ENCODE data around the gene SLC5A2. TPM values are rescaled to one million over a fixed set of nuclear protein-coding genes. Genes with fewer than 3 reads are reported as not detected.
A peak's percentile ranks its signal among the peaks of the same experiment; 100 is the strongest.

SLC5A2 gene
- total RNA-seq, 2 donors from 2014 or later, result 0.55 to 0.62 TPM

DNA sequence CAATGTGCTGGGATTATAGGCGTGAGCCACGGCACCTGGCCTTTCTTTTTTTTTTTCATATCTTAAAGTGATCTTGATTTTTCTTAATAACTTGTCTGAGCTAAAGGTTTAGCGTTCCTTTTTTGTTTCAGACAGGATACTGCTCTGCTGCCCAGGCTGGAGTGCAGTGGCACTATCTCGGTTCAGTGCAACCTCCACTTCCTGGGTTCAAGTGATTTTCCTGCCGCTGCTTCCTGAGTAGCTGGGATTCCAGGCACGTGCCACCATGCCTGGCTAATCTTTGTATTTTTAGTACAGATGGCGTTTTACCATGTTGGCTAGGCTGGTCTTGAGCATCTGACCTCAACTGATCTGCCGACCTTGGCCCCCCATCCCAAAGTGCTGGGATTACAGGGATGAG, 21.2 kb downstream of the SLC5A2 start:
- no peaks in the 10 kb centered on the region for H3K9me3 ChIP-seq
- 82% methylated on average over 8 of the region's 8 CpGs for WGBS
- intact Hi-C loops (cut with DNase I), result loop anchor here (10.0 kb wide), 1 partner anchor 371 kb away; the partner anchor contains the start of gene ZNF267

GRCh38 chr16:31505483-31505882, 22.6 kb downstream of the SLC5A2 start:
- Histone ChIP-seq H3K36me3 (no peaks in the 10 kb centered on the region), H3K4me3 (no peak overlapping the region), H3K27ac (no peak overlapping the region), H3K4me1 (replicated peaks) (peaks cover 8% of the 10 kb centered on the region), H3K27me3 (replicated peaks; ENCODE audit: insufficient read depth) (no peaks in the 10 kb centered on the region), H3K9me3 (no peaks in the 10 kb centered on the region)
- intact Hi-C loops (cut with DNase I), result loop anchor here (5.0 to 10.0 kb wide), 2 partner anchors 197 to 369 kb away; partner anchors contain the start of gene ZNF267
- TF ChIP-seq, protein P1, sequence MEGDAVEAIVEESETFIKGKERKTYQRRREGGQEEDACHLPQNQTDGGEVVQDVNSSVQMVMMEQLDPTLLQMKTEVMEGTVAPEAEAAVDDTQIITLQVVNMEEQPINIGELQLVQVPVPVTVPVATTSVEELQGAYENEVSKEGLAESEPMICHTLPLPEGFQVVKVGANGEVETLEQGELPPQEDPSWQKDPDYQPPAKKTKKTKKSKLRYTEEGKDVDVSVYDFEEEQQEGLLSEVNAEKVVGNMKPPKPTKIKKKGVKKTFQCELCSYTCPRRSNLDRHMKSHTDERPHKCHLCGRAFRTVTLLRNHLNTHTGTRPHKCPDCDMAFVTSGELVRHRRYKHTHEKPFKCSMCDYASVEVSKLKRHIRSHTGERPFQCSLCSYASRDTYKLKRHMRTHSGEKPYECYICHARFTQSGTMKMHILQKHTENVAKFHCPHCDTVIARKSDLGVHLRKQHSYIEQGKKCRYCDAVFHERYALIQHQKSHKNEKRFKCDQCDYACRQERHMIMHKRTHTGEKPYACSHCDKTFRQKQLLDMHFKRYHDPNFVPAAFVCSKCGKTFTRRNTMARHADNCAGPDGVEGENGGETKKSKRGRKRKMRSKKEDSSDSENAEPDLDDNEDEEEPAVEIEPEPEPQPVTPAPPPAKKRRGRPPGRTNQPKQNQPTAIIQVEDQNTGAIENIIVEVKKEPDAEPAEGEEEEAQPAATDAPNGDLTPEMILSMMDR (IDR thresholded peaks at IDR 0.05), result no peak
- TF ChIP-seq POLR2A (IDR thresholded peaks at IDR 0.05) (no peak), POLR2AphosphoS5 (IDR thresholded peaks at IDR 0.05) (no peak)
- 76% methylated on average over 4 of the region's 4 CpGs for WGBS
- DNase-seq (ENCODE audit: low spot score), result no peak

More for the DNA sequence above, 21.2 kb downstream of the SLC5A2 start:
- peaks cover 0 to 3% of the 10 kb centered on the region in 2 donors for H3K36me3 ChIP-seq
- TF ChIP-seq POLR2A (IDR thresholded peaks at IDR 0.05) (no peak), POLR2AphosphoS5 (IDR thresholded peaks at IDR 0.05) (no peak)
- TF ChIP-seq, protein P1 (IDR thresholded peaks at IDR 0.05), result no peak
- no peak for DNase-seq (ENCODE audit: low spot score)
- no peak overlapping the region for H3K4me3 ChIP-seq
- no peaks in the 10 kb centered on the region for H3K27me3 ChIP-seq (replicated peaks; ENCODE audit: insufficient read depth)
- peaks cover 8% of the 10 kb centered on the region for H3K4me1 ChIP-seq (replicated peaks)
- H3K27ac ChIP-seq, result no peak overlapping the region

GRCh38 chr16:31507617-31507928, 24.6 kb downstream of the SLC5A2 start:
- Histone ChIP-seq H3K27me3 (replicated peaks; ENCODE audit: insufficient read depth) (no peaks in the 10 kb centered on the region), H3K36me3 (no peaks in the 10 kb centered on the region), H3K9me3 (no peaks in the 10 kb centered on the region), H3K4me3 (peak overlapping the region; percentile 89 to 92), H3K4me1 (replicated peaks) (peaks cover 8% of the 10 kb centered on the region), H3K27ac (peak overlapping the region; percentile 82 to 88)
- TF ChIP-seq POLR2AphosphoS5 (IDR thresholded peaks at IDR 0.05) (no peak), POLR2A (IDR thresholded peaks at IDR 0.05) (no peak)
- no peak for DNase-seq (ENCODE audit: low spot score)
- intact Hi-C loops (cut with DNase I), result loop anchor here (5.0 to 10.0 kb wide), 2 partner anchors 195 to 367 kb away; partner anchors contain the start of gene ZNF267
- 2% methylated on average over 11 of the region's 12 CpGs for WGBS

DNA sequence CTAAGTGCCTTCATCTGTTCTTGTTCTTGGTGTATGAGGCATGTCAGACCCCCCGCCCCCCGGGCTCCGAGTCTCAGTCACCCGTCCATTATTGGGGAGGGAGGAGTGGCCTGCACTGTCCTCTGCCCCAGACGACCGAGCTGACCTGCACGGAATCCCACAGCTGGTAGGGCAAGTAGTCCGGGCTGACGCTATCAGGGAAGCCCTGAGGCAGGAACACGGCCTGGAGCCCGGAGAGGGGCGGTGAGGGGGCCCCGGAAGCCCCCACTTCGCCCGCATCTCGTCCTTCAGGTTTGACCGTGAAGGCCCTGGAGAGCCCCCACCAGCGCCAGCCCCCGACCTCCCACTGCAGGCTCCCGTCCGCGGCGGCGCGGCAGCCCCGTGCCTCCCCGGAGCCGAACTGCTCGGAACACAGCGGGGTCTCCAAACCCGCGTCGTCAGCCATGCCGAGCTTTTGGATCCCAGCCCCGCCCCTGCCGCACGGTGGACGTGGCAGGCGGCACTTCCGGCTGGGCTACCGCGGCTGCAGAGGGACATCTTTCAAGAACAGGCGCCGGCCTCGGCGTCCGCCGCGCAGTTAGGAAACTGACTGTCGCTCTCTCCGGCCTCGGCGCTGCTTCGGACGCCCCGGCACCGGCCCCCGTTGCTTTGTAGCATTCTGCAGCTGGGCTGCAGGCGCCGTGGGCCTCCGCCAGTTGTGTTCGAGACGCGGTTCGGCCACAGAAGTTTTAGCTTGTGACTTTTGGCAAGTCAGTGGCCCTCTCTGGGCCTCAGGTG, 25.2 kb downstream of the SLC5A2 start, which contains the start of gene RUSF1:
TSS of gene RUSF1 (minus strand) at position 463 of the 777 bp plus-strand sequence. CDS start at position 445, 18 bp downstream.
- Histone ChIP-seq H3K27me3 (replicated peaks; ENCODE audit: insufficient read depth) (no peaks in the 10 kb centered on the region), H3K36me3 (no peaks in the 10 kb centered on the region), H3K9me3 (no peaks in the 10 kb centered on the region), H3K4me1 (replicated peaks) (peaks cover 8% of the 10 kb centered on the region), H3K27ac (peak within 1 kb of the TSS; percentile 82 to 88), H3K4me3 (peak within 1 kb of the TSS; percentile 89 to 92)
- TF ChIP-seq, protein P1 (IDR thresholded peaks at IDR 0.05), result peak in 2 of 4 experiments; percentile 6 to 28
- TF ChIP-seq POLR2A (IDR thresholded peaks at IDR 0.05) (peak; percentile 85), POLR2AphosphoS5 (IDR thresholded peaks at IDR 0.05) (peak; percentile 96)
- DNase-seq (ENCODE audit: low spot score), result peak; percentile 91
- under 1% methylated on average over 45 of the region's 65 CpGs for WGBS
- intact Hi-C loops (cut with DNase I), result loop anchor here (5.0 to 10.0 kb wide), 2 partner anchors 194 to 367 kb away; partner anchors contain the start of gene ZNF267

- no peaks in the 10 kb centered on the region for H3K36me3 ChIP-seq
- H3K4me3 ChIP-seq, result peak overlapping the region; percentile 89 to 92
- WGBS, result 13% methylated on average over 6 of the region's 6 CpGs
- intact Hi-C loops (cut with DNase I), result loop anchor here (5.0 to 10.0 kb wide), 2 partner anchors 194 to 366 kb away; partner anchors contain the start of gene ZNF267
- peaks cover 8% of the 10 kb centered on the region for H3K4me1 ChIP-seq (replicated peaks)
- no peaks in the 10 kb centered on the region for H3K9me3 ChIP-seq
- no peak for DNase-seq (ENCODE audit: low spot score)
- H3K27ac ChIP-seq, result peak overlapping the region; percentile 82 to 88
- no peaks in the 10 kb centered on the region for H3K27me3 ChIP-seq (replicated peaks; ENCODE audit: insufficient read depth)
- TF ChIP-seq POLR2AphosphoS5 (IDR thresholded peaks at IDR 0.05) (no peak), POLR2A (IDR thresholded peaks at IDR 0.05) (no peak)
- TF ChIP-seq, protein P1 (IDR thresholded peaks at IDR 0.05), result no peak
These were observed 25.8 kb downstream of the SLC5A2 start for GRCh38 chr16:31508706-31509195.
